GM08714 (cell line): ENCODE measurements around the gene CDCP1.

Source experiments
- H3K4me3 ChIP-seq: fragments of 200-500 bp; sonication (Bioruptor generic); 2 replicates; pipeline ENCODE4 v1.5.1; 2014; ENCODE audit warnings: mild to moderate bottlenecking, low read length, inconsistent platforms
- ZNF274 ChIP-seq: IDR thresholded peaks from 2 replicates; pipeline ENCODE4 v1.6.1; 2012; ENCODE audit warnings: mild to moderate bottlenecking, low read depth, low read length

Gene CDCP1

GRCh38 chr3:45100981-45101407 is 45.2 kb downstream of the CDCP1 start:
- TF ChIP-seq ZNF274: no peak
- H3K4me3 ChIP-seq: no peak overlapping the region

GRCh38 chr3:45098310-45098709 is 47.9 kb downstream of the CDCP1 start:
- TF ChIP-seq ZNF274: no peak

GRCh38 chr3:45097296-45097883 is 48.8 kb downstream of the CDCP1 start:
- no peak overlapping the region for H3K4me3 ChIP-seq
- TF ChIP-seq ZNF274: no peak

More at GRCh38 chr3:45098310-45098709, 47.9 kb downstream of the CDCP1 start:
- H3K4me3 ChIP-seq: no peak overlapping the region

GRCh38 chr3:45095916-45096526 is 50.2 kb downstream of the CDCP1 start:
- TF ChIP-seq ZNF274: no peak
- no peak overlapping the region for H3K4me3 ChIP-seq

- no peak overlapping the region for H3K4me3 ChIP-seq
- no peak for TF ChIP-seq ZNF274
These were observed 53.0 kb downstream of the CDCP1 start for GRCh38 chr3:45093176-45093575.

- H3K4me3 ChIP-seq: no peak overlapping the region
- no peak for TF ChIP-seq ZNF274
These were observed 53.8 kb downstream of the CDCP1 start for GRCh38 chr3:45092132-45093031.

- no peak for TF ChIP-seq ZNF274
- H3K4me3 ChIP-seq: no peak overlapping the region
These were observed 55.3 kb downstream of the CDCP1 start for GRCh38 chr3:45090855-45091254.

- TF ChIP-seq ZNF274: no peak
These were observed 57.4 kb downstream of the CDCP1 start for GRCh38 chr3:45088543-45089358.

GRCh38 chr3:45087155-45087554 is 59.0 kb downstream of the CDCP1 start:
- no peak for TF ChIP-seq ZNF274
- H3K4me3 ChIP-seq: no peak overlapping the region

More at GRCh38 chr3:45088543-45089358, 57.4 kb downstream of the CDCP1 start:
- H3K4me3 ChIP-seq: no peak overlapping the region

GRCh38 chr3:45084820-45085816 is 61.1 kb downstream of the CDCP1 start:
- TF ChIP-seq ZNF274: no peak
- H3K4me3 ChIP-seq: no peak overlapping the region

GRCh38 chr3:45084361-45084760 is 61.8 kb downstream of the CDCP1 start:
- no peak for TF ChIP-seq ZNF274
- no peak overlapping the region for H3K4me3 ChIP-seq

GRCh38 chr3:45083023-45083422 is 63.2 kb downstream of the CDCP1 start:
- TF ChIP-seq ZNF274: no peak
- H3K4me3 ChIP-seq: no peak overlapping the region

GRCh38 chr3:45082142-45082538 is 64.0 kb downstream of the CDCP1 start:
- TF ChIP-seq ZNF274: no peak
- no peak overlapping the region for H3K4me3 ChIP-seq
